Smooth muscle cell (in vitro differentiated cells): ENCODE data around the gene ONECUT2. TPM values are rescaled to one million over a fixed set of nuclear protein-coding genes. Genes with fewer than 3 reads are reported as not detected.
A peak's percentile ranks its signal among the peaks of the same experiment; 100 is the strongest.

Experiments used
- DNase-seq: peaks from one replicate; lab custom pipeline; 2025; ENCODE audit not compliant: unreplicated experiment; lab: John Stamatoyannopoulos, UW
- H2AFZ ChIP-seq: fragments of 200-600 bp; sonication (generic); 2 replicates; pipeline ENCODE4 v1.6.0; 2016; ENCODE audit warnings: antibody characterized with exemption, low read depth, mild to moderate bottlenecking
- H3F3A ChIP-seq: fragments of 200-600 bp; sonication (generic); 2 replicates; pipeline ENCODE4 v1.6.0; 2017; ENCODE audit warnings: antibody characterized with exemption, low read depth
- H3K27ac ChIP-seq: fragments of 200-600 bp; sonication (generic); 2 replicates; pipeline ENCODE4 v1.5.1; 2016; ENCODE audit warnings: low read depth, mild to moderate bottlenecking
- H3K27me3 ChIP-seq: fragments of 200-600 bp; sonication (generic); 2 replicates; pipeline ENCODE4 v1.6.1; 2016; ENCODE audit warnings: low read depth, mild to moderate bottlenecking
- H3K36me3 ChIP-seq: fragments of 200-600 bp; sonication (generic); 2 replicates; pipeline ENCODE4 v1.5.1; 2016; ENCODE audit warnings: low read depth
- H3K4me1 ChIP-seq: fragments of 200-600 bp; sonication (generic); 2 replicates; pipeline ENCODE4 v1.5.1; 2016; ENCODE audit warnings: low read depth
- H3K4me2 ChIP-seq: fragments of 200-600 bp; sonication (generic); 2 replicates; pipeline ENCODE4 v1.6.0; 2016; ENCODE audit warnings: mild to moderate bottlenecking
- H3K4me3 ChIP-seq: fragments of 200-600 bp; sonication (generic); 2 replicates; pipeline ENCODE4 v1.5.1; 2016; ENCODE audit warnings: mild to moderate bottlenecking
- H3K79me2 ChIP-seq: fragments of 200-600 bp; sonication (generic); 2 replicates; pipeline ENCODE4 v1.6.0; 2016; ENCODE audit warnings: low read depth, mild to moderate bottlenecking
- H3K9ac ChIP-seq: fragments of 200-600 bp; sonication (generic); 2 replicates; pipeline ENCODE4 v1.6.0; 2016; ENCODE audit warnings: low read depth
- H3K9me3 ChIP-seq: fragments of 200-600 bp; sonication (generic); replicated peaks from 2 replicates; pipeline ENCODE4 v1.5.1; 2016; ENCODE audit warnings: low read depth
- H4K20me1 ChIP-seq: fragments of 200-600 bp; sonication (generic); 2 replicates; pipeline ENCODE4 v1.6.0; 2016; ENCODE audit warnings: low read depth
- WGBS: methylation state at CpG from one replicate; pipeline ENCODE4 v1.1.7; 2016; ENCODE audit warnings: low lambda C conversion rate; 5-methylcytosine and 5-hydroxymethylcytosine counted together
- polyA plus RNA-seq: library from polyadenylated mRNA; unstranded; fragments of >200 nt; fragmentation: Nextera tagmentation; extraction: Ambion mirVana; gene quantifications from 2 replicates; pipeline ENCODE4 v1.2.1, GENCODE V29; 2016
- total RNA-seq: library from RNA; depleted of rRNA; stranded (reverse); fragments of >200 nt; gene quantifications from 2 replicates; pipeline ENCODE4 v1.2.3, GENCODE V29; 2014
- TF ChIP-seq, protein P1 (sequence below): fragments of 200-600 bp; sonication (generic); IDR thresholded peaks from 2 replicates; pipeline ENCODE4 v1.5.1; 2017; ENCODE audit warnings: borderline replicate concordance, mild to moderate bottlenecking, antibody characterized with exemption; ENCODE audit not compliant: insufficient read depth, poor library complexity, severe bottlenecking

The ONECUT2 gene
- total and polyA plus RNA-seq, 2 experiments from 2014 or later, result 0.04 TPM; not detected in 1

DNA sequence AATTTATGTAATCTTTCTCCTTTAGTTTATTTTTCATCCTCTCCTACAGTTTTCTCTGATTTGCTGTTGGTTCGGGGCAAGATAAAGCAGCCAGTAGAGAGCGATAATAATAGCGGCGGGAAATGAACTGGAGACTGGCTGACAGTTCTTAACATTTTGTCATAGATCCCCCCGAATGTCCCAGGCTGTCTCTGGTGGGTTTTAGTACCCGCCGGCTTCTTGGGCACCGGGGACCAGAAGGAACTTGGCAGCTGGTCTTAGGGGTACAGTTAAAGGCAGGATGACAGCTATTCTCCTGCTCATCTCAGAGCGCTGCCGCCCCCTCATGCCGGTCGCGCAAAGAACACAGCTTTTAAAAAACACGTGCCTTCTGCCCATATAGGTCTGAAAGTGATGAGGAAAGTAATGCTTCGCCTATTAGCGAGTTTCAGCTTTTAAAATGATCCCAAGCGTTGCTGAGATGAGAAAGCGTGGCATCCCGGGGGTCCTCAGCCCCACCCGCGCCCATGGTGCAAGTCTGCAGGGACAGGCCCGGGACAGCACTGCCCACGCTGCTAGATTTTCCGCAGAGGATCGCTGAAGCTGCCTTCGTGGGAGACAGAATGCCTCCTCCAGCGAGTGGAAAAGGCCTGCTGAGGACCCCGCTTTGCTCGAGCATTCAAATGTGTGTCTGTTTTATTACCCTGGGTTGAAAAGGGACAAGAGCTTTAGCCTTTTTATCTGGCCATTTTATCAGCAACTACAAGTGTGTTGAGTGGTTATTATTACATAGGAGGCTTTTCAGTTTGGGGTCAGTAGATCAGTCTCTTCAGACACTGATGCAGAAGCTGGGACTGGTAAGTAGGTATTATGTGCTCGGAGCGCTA lies 3.8 kb downstream of the ONECUT2 start:
- TF ChIP-seq, protein P1, sequence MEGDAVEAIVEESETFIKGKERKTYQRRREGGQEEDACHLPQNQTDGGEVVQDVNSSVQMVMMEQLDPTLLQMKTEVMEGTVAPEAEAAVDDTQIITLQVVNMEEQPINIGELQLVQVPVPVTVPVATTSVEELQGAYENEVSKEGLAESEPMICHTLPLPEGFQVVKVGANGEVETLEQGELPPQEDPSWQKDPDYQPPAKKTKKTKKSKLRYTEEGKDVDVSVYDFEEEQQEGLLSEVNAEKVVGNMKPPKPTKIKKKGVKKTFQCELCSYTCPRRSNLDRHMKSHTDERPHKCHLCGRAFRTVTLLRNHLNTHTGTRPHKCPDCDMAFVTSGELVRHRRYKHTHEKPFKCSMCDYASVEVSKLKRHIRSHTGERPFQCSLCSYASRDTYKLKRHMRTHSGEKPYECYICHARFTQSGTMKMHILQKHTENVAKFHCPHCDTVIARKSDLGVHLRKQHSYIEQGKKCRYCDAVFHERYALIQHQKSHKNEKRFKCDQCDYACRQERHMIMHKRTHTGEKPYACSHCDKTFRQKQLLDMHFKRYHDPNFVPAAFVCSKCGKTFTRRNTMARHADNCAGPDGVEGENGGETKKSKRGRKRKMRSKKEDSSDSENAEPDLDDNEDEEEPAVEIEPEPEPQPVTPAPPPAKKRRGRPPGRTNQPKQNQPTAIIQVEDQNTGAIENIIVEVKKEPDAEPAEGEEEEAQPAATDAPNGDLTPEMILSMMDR, result no peak
- H3K4me3 ChIP-seq, result peak overlapping the region; percentile 29
- WGBS, result 5% methylated on average over 31 of the region's 31 CpGs

GRCh38 chr18:57439609-57439968 lies 4.4 kb downstream of the ONECUT2 start:
- Histone ChIP-seq H3F3A (no peaks in the 10 kb centered on the region), H3K4me2 (no peak overlapping the region), H4K20me1 (no peaks in the 10 kb centered on the region), H2AFZ (no peak overlapping the region), H3K27me3 (peaks cover 93% of the 10 kb centered on the region), H3K9ac (no peak overlapping the region), H3K4me1 (peaks cover 17% of the 10 kb centered on the region), H3K36me3 (no peaks in the 10 kb centered on the region), H3K27ac (no peak overlapping the region), H3K79me2 (no peaks in the 10 kb centered on the region), H3K9me3 (no peaks in the 10 kb centered on the region), H3K4me3 (no peak overlapping the region)
- no peak for DNase-seq
- WGBS, result under 1% methylated on average over 26 of the region's 26 CpGs
- TF ChIP-seq, protein P1, result no peak

More for the DNA sequence above, 3.8 kb downstream of the ONECUT2 start:
- Histone ChIP-seq H3K27me3 (peaks cover 93% of the 10 kb centered on the region), H3K9ac (no peak overlapping the region), H4K20me1 (no peaks in the 10 kb centered on the region), H3K27ac (no peak overlapping the region), H2AFZ (no peak overlapping the region), H3K9me3 (no peaks in the 10 kb centered on the region), H3K79me2 (no peaks in the 10 kb centered on the region), H3K4me1 (peaks cover 23% of the 10 kb centered on the region), H3K36me3 (no peaks in the 10 kb centered on the region), H3K4me2 (peak overlapping the region; percentile 74), H3F3A (no peaks in the 10 kb centered on the region)
- no peak for DNase-seq

DNA sequence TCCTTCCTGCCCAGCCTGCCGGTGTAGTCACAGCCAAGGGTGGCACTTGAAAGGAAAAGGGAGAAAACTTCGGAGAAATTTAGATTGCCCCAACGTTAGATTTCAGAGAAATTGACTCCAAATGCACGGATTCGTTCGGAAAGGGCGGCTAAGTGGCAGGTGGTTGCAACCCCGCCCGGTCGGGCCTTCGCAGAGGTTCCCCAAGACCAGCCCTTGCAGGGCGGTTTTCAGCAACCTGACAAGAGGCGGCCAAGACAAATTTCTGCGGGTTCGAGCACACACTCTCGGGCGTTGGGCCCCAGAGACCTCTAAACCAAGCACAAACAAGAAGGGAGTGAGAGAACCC lies 4.8 kb downstream of the ONECUT2 start:
- no peaks in the 10 kb centered on the region for H4K20me1 ChIP-seq
- H3K79me2 ChIP-seq, result no peaks in the 10 kb centered on the region
- no peak overlapping the region for H3K9ac ChIP-seq
- peaks cover 93% of the 10 kb centered on the region for H3K27me3 ChIP-seq
- no peak overlapping the region for H3K4me3 ChIP-seq
- DNase-seq, result no peak
- peaks cover 20% of the 10 kb centered on the region for H3K4me1 ChIP-seq
- H3K9me3 ChIP-seq, result no peaks in the 10 kb centered on the region
- no peak overlapping the region for H3K4me2 ChIP-seq
- TF ChIP-seq, protein P1, result no peak
- H3K36me3 ChIP-seq, result no peaks in the 10 kb centered on the region
- H2AFZ ChIP-seq, result no peak overlapping the region
- no peak overlapping the region for H3K27ac ChIP-seq
- 4% methylated on average over 17 of the region's 17 CpGs for WGBS
- H3F3A ChIP-seq, result no peaks in the 10 kb centered on the region
